ENCODE results near the gene HOXA2.
A peak's percentile ranks its signal among the peaks of the same experiment; 100 is the strongest.

The HOXA2 gene

GRCh38 chr7:27145165-27145913 lies 42.9 kb upstream of the HOXA2 start:
- ChIA-PET CTCF (interaction anchor here (0.6 to 4.9 kb wide), 8 partner anchors 13 to 463 kb away, joined by 3 to 20 read pairs (median 6); partner anchors contain the start of gene HOXA10), POLR2A (interaction anchor here (0.7 to 17.5 kb wide), 7 partner anchors 11 to 948 kb away, joined by 3 to 367 read pairs (median 10); partner anchors contain the start of genes HOXA10 and HOXA7)
- DNase-seq (ENCODE audit: extremely low spot score): no peak
- no peak for TF ChIP-seq L3MBTL2 (conservative IDR thresholded peaks at IDR 0.05)
- peak; percentile 31; the same call in 1 of the 2 replicates for TF ChIP-seq CTBP1 (IDR thresholded peaks at IDR 0.05; ENCODE audit: borderline replicate concordance)

DNA sequence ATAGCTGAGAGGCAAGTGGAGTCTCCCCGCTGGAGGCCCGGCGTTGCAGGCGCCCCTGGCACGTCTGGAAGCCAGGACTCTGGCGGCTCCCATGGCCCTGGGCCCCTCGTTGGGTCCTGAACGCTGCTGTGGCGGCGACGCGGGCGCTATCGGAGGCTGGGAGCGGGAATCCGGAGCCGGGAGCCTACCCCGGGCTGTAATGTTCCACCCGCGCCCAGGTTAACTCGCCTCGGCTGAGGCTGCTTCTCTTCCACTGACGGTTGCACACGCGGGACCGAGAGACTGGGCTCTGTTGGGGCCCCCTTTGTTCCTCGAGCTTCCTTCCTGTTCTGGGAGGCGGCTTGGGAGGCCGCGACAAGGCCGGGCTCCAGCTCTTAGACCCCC lies 42.3 kb upstream of the HOXA2 start:
- ChIA-PET CTCF (interaction anchor here (0.6 to 4.9 kb wide), 8 partner anchors 9 to 463 kb away, joined by 4 to 20 read pairs (median 6); partner anchors contain the start of genes HOXA10 and HOXA3), POLR2A (interaction anchor here (0.7 to 17.5 kb wide), 14 partner anchors 8 to 948 kb away, joined by 3 to 367 read pairs (median 6); partner anchors contain the start of genes HOXA10, HOXA3 and HOXA7)
- TF ChIP-seq FOXK2 (IDR thresholded peaks at IDR 0.05): no peak
- no peak for TF ChIP-seq FOXA1 (IDR thresholded peaks at IDR 0.05)
- no peak for TF ChIP-seq L3MBTL2 (conservative IDR thresholded peaks at IDR 0.05)
- no peak for TF ChIP-seq CTBP1 (IDR thresholded peaks at IDR 0.05; ENCODE audit: borderline replicate concordance)
- peak; percentile 32; the same call in 1 of the 2 replicates for TF ChIP-seq LEF1 (IDR thresholded peaks at IDR 0.05; ENCODE audit: borderline replicate concordance)
- TF ChIP-seq SUZ12 (IDR thresholded peaks at IDR 0.05): no peak
- TF ChIP-seq, protein P1, sequence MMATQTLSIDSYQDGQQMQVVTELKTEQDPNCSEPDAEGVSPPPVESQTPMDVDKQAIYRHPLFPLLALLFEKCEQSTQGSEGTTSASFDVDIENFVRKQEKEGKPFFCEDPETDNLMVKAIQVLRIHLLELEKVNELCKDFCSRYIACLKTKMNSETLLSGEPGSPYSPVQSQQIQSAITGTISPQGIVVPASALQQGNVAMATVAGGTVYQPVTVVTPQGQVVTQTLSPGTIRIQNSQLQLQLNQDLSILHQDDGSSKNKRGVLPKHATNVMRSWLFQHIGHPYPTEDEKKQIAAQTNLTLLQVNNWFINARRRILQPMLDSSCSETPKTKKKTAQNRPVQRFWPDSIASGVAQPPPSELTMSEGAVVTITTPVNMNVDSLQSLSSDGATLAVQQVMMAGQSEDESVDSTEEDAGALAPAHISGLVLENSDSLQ (IDR thresholded peaks at IDR 0.05): no peak
- no peak for DNase-seq (ENCODE audit: extremely low spot score)

DNA sequence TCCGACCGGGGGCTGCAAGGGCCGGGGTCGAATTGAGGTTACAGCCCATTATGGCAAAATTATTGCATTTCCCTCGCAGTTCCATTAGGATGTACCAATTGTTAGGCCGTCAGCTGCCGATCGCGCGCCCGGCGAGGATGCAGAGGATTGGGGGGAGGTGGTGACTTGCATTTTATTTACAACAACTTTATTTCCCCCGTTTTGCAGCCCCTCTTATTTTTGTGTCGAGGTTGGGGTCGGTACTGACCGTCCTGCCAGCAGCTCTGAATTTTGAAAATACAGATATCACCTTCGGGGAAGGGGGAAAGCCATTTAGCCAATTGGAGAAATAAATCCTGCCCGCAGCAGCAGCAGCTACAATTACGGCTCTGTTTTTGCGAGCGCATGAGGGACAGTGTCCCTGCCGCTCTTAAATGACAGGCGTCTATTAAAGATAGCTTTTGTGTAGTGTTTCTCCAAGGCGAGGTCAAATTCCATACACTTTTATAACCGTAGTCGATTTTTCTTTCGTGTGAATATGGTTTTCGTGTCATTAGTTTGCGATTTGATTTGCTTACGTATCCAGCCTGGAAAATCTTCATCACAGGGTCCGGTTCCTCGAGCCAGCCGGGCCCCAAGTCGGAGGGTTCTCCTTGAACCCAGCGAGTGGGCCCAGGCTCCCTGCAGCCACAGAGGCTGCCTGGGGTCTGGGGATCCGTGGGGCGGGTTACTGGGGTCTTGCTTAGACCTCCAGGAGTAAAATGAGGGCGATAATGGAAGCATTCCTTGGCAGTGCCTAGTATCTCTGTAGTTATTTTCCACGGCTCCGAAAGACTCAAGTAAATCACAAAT lies 41.7 kb upstream of the HOXA2 start:
- POLR2A ChIA-PET: interaction anchor here (0.7 to 17.5 kb wide), 24 partner anchors 8 to 1282 kb away, joined by 3 to 367 read pairs (median 5); partner anchors contain the start of genes CBX3, HOXA1, HOXA10 and HOXA11
- DNase-seq (ENCODE audit: extremely low spot score): no peak
- TF ChIP-seq LEF1 (IDR thresholded peaks at IDR 0.05; ENCODE audit: borderline replicate concordance): no peak; the same call in 1 of the 2 replicates
- no peak for TF ChIP-seq BHLHE40 (IDR thresholded peaks at IDR 0.05; ENCODE audit: borderline replicate concordance)
- TF ChIP-seq ELF4 (IDR thresholded peaks at IDR 0.05): no peak
- 0 out of 2 replicates have a peak, but pooled peaks have one; percentile 28 for TF ChIP-seq FOXM1 (IDR thresholded peaks at IDR 0.05; ENCODE audit: borderline replicate concordance)
- no peak for TF ChIP-seq FOXA1 (IDR thresholded peaks at IDR 0.05)
- TF ChIP-seq SP1 (IDR thresholded peaks at IDR 0.05): no peak
- TF ChIP-seq, protein P1 (IDR thresholded peaks at IDR 0.05): peak; percentile 94
- no peak for TF ChIP-seq L3MBTL2 (conservative IDR thresholded peaks at IDR 0.05)
- no peak for TF ChIP-seq SUZ12 (IDR thresholded peaks at IDR 0.05)
- TF ChIP-seq ZNF384 (IDR thresholded peaks at IDR 0.05): no peak
- no peak for TF ChIP-seq HDGF (IDR thresholded peaks at IDR 0.05; ENCODE audit: borderline replicate concordance)
- peak; percentile 90 for TF ChIP-seq CTBP1 (IDR thresholded peaks at IDR 0.05; ENCODE audit: borderline replicate concordance)
- peak; percentile 97 for TF ChIP-seq ARNT (IDR thresholded peaks at IDR 0.05)
- no peak for TF ChIP-seq NFRKB (IDR thresholded peaks at IDR 0.05)
- TF ChIP-seq TARDBP (IDR thresholded peaks at IDR 0.05): no peak
- no peak for TF ChIP-seq FOXK2 (IDR thresholded peaks at IDR 0.05)
- CTCF ChIA-PET: interaction anchor here (0.5 to 4.9 kb wide), 18 partner anchors 9 to 766 kb away, joined by 3 to 20 read pairs (median 4); partner anchors contain the start of genes HOXA10 and HOXA3

DNA sequence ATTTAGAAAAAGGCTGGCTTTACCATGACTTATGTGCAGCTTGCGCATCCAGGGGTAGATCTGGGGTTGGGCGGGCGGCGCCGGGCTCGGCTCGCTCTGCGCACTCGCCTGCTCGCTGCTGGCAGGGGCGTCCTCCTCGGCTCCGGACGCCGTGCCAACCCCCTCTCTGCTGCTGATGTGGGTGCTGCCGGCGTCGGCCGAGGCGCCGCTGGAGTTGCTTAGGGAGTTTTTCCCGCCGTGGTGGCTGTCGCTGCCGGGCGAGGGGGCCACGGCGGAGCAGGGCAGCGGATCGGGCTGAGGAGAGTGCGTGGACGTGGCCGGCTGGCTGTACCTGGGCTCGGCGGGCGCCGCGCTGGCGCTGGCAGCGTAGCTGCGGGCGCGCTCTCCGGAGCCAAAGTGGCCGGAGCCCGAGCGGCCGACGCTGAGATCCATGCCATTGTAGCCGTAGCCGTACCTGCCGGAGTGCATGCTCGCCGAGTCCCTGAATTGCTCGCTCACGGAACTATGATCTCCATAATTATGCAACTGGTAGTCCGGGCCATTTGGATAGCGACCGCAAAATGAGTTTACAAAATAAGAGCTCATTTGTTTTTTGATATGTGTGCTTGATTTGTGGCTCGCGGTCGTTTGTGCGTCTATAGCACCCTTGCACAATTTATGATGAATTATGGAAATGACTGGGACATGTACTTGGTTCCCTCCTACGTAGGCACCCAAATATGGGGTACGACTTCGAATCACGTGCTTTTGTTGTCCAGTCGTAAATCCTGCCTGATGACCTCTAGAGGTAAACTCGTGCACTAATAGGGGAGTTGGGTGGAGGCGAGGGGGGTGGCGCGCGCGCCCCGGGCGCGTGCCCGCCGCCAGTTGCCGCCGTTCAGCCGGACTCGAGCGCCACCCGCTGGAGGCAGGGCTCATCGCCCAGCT lies 40.8 kb upstream of the HOXA2 start, which contains the start of gene HOXA5:
TSS of gene HOXA5 (minus strand) at position 659 of the 927 bp plus-strand sequence. CDS start at position 585, 74 bp downstream.
- ChIA-PET CTCF (interaction anchor here (0.6 to 4.9 kb wide), 17 partner anchors 9 to 461 kb away, joined by 3 to 20 read pairs (median 4); partner anchors contain the start of genes HOXA10, HOXA3 and HOXA7), POLR2A (interaction anchor here (0.7 to 17.5 kb wide), 26 partner anchors 8 to 1281 kb away, joined by 3 to 367 read pairs (median 5); partner anchors contain the start of genes CBX3, HOXA1, HOXA10 and HOXA11)
- no peak for TF ChIP-seq HDGF (IDR thresholded peaks at IDR 0.05; ENCODE audit: borderline replicate concordance)
- no peak for TF ChIP-seq TARDBP (IDR thresholded peaks at IDR 0.05)
- TF ChIP-seq L3MBTL2 (conservative IDR thresholded peaks at IDR 0.05): no peak
- no peak for TF ChIP-seq SUZ12 (IDR thresholded peaks at IDR 0.05)
- TF ChIP-seq ARNT (IDR thresholded peaks at IDR 0.05): peak; percentile 90
- TF ChIP-seq BHLHE40 (IDR thresholded peaks at IDR 0.05; ENCODE audit: borderline replicate concordance): no peak; the same call in 1 of the 2 replicates
- TF ChIP-seq SP1 (IDR thresholded peaks at IDR 0.05): no peak
- TF ChIP-seq ELF4 (IDR thresholded peaks at IDR 0.05): peak; percentile 26; the same call in 1 of the 2 replicates
- TF ChIP-seq CTBP1 (IDR thresholded peaks at IDR 0.05; ENCODE audit: borderline replicate concordance): peak; percentile 87
- TF ChIP-seq FOXK2 (IDR thresholded peaks at IDR 0.05): no peak; the same call in 1 of the 2 replicates
- TF ChIP-seq, protein P1 (IDR thresholded peaks at IDR 0.05): peak; percentile 95
- TF ChIP-seq FOXA1 (IDR thresholded peaks at IDR 0.05): no peak
- TF ChIP-seq ZNF384 (IDR thresholded peaks at IDR 0.05): no peak
- TF ChIP-seq NFRKB (IDR thresholded peaks at IDR 0.05): no peak
- peak; percentile 17; the same call in 1 of the 2 replicates for TF ChIP-seq LEF1 (IDR thresholded peaks at IDR 0.05; ENCODE audit: borderline replicate concordance)
- peak; percentile 79 for DNase-seq (ENCODE audit: extremely low spot score)
